ENCODE results near the gene CES1.

DNA sequence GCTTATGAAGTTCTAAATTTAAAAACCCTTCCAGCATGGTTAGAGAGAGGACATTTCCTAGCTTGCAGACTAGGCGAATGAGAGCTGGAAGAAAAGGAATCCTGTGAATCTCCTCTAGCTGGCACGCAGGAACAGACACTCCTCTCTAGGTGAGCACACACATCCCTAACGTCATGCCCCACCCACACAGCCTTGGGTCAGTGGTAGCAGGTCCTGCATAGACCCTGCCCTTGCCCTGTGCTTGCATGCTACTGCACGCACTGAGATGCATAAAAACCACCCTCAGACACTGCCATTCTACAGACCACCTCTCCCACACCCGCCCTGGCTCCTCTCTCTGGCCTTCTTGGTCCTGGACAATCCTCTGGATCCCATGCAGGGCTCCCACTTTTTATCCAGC lies 23.5 kb downstream of the CES1 start:
- TF ChIP-seq, protein P1, sequence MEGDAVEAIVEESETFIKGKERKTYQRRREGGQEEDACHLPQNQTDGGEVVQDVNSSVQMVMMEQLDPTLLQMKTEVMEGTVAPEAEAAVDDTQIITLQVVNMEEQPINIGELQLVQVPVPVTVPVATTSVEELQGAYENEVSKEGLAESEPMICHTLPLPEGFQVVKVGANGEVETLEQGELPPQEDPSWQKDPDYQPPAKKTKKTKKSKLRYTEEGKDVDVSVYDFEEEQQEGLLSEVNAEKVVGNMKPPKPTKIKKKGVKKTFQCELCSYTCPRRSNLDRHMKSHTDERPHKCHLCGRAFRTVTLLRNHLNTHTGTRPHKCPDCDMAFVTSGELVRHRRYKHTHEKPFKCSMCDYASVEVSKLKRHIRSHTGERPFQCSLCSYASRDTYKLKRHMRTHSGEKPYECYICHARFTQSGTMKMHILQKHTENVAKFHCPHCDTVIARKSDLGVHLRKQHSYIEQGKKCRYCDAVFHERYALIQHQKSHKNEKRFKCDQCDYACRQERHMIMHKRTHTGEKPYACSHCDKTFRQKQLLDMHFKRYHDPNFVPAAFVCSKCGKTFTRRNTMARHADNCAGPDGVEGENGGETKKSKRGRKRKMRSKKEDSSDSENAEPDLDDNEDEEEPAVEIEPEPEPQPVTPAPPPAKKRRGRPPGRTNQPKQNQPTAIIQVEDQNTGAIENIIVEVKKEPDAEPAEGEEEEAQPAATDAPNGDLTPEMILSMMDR (IDR thresholded peaks at IDR 0.05), result no peak
- TF ChIP-seq POLR2A (IDR thresholded peaks at IDR 0.05), result no peak
- TF ChIP-seq POLR2AphosphoS5 (IDR thresholded peaks at IDR 0.05), result no peak

All from transverse colon (tissue), 4 donors.